HG03460 (cell line): ENCODE results near the gene STAT5A.
"Not testable (repeated sequence)": the region's sequence is repeated elsewhere in the genome, so short reads cannot be mapped to it uniquely, and the experiment has no call there.

Experiments
- ATAC-seq: cut with Tn5 transposase; IDR thresholded peaks from one replicate; pipeline ENCODE4 v1.9.1; 2021; ENCODE audit not compliant: unreplicated experiment

The STAT5A gene

GRCh38 chr17:42283241-42284023 is 4.9 kb upstream of the STAT5A start:
- no peak for ATAC-seq

DNA sequence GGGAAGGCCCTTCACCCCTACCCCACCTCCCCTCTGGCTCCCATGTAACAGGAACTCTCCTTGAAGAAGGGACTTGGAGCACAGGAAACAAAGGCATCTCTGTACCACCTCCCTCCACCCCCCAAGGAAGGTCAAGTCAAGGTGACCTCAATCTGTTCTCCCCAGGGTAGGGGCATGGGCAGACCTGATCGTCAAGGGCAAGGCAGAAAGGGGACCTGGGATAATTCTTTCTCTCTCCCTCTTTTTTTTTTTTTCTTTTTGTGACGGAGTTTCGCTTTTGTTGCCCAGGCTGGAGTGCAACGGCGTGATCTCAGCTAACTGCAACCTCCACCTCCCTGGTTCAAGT is 4.3 kb upstream of the STAT5A start:
- ATAC-seq: no peak

DNA sequence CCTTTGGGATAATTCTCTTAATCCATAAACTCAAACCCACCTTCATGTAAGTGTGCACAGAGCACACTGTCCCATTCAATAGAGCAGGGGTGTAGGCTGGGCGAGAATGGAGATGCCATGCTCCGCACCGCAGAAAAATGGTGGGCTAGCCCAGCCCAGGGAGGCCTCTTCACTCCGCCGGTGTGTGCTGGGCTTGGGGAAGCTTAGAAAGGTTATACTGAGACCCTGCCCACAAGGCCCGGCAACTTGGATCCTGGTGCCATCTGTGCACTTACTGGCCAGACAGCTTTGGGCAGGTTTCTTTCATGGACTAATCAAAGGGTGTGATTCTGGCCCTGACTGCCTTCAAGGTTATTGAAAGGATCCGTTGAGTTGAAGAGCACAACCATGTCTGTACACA is 3.7 kb upstream of the STAT5A start:
- ATAC-seq: no peak

DNA sequence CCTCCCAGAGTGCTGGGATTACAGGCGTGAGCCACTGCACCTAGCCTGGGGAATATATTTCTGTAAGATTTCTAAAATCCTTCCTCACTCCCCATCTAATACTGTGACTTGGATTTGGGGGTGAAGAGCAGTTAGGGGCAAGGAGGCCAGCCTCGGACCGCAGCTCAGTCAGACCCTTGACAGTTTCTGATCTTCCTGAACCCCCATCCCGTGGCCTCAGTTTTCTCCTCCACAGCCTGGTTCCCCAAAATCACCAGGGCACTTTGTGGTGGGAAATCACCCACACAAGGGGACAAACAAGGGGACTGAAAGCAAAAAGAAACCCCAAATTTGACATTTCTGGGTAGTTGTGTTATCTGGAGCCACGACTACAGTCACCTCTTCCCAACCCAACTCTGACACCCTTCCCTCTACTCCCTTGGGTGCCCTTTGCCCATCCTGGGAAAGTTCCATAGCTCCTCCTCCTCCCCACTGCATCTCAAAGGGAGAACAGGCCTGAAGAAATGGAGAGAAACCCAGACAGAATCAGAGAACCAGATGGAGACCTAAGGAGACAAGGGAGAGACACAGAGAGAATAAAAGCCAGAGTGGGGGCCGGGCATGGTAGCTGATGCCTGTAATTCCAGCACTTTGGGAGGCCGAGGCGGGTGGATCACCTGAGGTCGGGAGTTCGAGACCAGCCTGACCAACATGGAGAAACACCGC is 2.8 kb upstream of the STAT5A start:
- ATAC-seq: no peak

DNA sequence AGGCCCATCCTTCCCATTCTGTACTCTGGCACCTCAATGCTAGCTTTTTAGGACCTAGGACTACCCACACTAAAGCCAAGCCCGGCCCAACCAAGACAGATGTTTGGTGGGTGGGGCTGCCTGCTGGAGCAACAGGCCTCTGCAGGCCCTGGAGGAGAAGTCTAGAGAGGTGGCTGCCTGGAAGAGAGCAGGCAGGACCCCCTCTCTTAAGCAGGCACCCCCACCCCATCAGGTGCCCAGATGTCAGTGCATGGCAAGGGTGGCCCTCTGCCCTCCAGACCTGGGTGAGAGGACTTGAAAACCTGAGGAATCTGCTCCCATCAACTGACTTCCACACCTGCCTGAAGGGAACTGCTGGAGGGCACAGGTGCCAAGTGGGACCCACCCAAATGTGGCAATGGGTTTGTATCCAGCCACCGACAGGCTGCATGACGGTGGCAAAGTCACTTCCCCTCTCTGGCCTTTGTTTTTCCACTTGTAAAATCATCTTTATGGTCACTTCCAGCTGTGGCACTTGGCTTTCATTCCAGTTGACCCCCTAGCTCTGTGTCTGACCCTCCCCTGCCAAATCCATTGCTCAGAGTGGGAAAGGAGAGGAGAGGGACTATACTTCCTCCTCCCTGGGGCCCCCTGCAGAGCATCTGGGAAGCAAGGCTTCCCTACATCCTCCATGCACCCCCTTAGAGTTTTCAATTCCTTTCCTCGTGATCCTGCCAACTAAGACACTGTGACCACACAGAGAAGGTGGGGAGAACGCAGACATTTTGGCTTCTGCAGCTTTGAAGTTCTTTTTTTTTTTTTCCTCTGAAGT is 1.7 kb upstream of the STAT5A start:
- ATAC-seq: no peak

- no peak for ATAC-seq
Measured at GRCh38 chr17:42287305-42287976, 857 bp upstream of the STAT5A start.

DNA sequence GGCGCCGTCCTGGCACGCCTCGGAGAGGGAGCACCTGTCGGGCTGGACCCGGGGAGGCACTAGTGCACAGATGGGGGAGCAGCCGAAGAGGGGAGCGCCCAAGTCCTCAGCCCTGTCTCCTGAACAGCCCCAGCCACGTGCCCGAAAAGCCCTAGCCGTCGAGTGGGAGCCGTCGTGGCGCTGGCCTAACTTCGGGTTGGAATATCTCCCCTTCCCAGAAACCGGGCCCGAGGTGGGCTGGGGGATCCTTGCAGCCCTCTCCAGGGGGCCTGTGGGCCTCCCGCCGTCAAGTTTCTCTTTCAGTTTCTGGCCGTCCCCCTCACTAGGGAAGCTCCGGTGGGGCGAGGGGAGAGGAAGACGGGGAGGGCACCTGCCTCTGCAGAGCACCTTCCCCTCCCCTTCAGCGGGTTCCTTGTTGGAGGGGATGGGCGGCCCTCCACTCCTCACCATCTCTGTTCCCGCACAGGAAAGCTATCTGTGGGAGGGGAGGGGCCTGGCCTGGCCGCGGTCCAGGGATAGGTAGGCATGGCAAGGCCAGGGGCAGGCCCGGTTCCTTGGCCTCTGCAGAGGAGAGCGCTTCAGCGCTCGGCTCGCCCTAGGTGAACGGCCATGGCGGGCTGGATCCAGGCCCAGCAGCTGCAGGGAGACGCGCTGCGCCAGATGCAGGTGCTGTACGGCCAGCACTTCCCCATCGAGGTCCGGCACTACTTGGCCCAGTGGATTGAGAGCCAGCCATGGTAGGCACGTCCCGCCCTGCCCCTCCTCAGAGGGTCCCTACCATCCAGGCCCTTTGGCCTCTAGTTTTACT is 709 bp downstream of the STAT5A start:
- ATAC-seq: no peak

- ATAC-seq: no peak
Measured at GRCh38 chr17:42289611-42290181, 1.4 kb downstream of the STAT5A start.

GRCh38 chr17:42290577-42290976 is 2.3 kb downstream of the STAT5A start:
- ATAC-seq: no peak

GRCh38 chr17:42291129-42291528 is 2.8 kb downstream of the STAT5A start:
- no peak for ATAC-seq

DNA sequence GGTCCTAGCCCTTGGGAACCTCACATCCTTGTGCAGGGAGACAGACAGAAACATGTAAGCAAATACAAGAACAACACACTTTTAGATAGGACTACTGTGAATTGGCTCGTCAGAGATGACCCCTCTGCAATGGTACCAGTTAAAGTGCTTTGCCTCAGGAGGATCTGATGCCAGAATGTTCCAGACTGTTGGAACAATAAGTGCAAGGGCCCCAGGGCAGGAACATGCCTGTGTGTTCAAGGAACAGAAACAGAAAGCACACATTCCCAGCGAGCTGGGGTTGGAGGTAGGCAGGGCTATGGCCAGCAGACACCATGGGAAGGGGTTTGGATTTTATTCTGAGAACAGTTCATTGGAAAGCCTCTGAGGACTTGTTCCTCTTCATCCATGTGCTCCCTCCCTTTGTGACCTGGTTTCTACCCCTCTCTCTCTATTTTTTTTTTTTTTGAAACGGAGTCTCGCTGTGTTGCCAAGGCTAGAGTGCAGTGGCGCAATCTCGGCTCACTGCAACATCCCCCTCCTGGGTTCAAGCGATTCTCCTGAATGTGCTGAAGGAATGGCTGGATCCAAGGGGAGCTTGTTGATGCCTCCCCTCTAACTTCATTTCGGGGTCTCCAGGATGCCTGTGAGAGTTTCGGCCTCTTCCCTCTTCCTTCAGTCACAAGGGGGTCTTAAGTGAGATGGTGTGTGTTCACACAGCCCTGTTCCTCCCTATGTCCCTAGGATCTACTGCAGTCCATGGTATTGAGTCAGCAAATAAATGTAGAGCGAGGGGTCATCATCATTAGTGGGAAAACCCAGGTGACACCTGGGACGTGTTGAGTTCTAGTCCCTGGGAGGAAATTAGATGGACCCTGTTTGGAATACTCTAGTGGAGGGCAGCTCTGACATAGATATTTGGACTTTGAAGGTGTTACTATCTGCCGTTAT is 6.4 kb downstream of the STAT5A start:
- ATAC-seq: no peak

DNA sequence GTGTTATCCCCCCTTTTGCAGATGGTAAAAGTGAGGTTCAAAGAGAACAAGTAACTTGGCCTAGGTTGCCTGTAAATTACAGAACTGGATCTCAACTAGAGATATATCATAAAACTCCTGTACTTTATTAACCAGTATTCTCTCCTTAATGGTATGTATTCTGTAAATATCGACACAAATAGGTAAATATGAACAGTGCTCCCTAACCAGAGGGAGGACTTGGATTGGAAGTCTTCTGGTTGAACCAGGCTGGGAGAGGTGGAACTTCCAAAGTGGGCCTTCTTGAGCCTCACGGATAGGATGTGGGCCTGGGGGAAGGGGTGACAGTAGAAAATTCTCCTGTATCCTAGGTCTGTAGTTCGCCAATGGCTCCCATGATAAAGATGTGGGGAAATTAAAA is 7.7 kb downstream of the STAT5A start:
- ATAC-seq: no peak

DNA sequence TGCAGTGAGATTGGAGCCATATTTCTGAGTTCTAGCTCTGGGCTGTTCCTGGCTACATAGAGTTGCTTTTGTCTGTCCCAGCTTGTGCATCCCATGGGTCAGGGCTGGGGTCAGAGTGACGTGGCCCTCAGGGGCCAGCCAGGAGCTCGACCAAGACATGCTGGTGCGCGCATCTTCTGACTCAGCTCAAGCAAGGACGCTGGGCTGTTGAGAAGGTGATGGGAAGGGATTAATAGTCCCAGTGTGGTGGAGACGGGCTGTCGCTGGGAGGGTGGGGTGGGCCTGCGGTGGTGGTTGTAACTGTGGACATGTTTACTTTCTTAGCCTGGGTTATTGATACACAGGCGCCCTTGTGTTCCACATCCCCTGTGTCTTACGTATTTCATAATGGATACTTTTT is 9.5 kb downstream of the STAT5A start:
- ATAC-seq: not testable (repeated sequence)

DNA sequence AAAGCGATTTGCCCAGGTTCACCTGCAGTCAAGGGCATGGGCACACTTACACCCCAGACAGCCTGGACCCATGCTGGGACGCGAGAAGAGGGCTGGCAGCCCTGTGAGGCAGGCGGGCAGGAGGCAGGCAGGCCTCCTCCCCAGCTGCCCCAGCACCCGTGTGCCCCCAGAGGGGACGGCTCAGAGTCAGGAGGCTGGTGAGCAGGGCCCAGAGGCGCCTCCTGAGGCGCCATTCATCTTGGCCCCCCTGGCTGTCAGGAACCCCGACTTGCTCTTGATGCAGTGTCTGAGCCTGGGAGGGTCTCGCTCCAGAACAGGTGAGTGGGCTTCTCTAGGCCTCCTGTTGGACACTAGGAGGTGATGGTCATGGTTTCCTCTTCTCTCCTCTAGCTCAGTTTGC is 11.1 kb downstream of the STAT5A start:
- not testable (repeated sequence) for ATAC-seq

GRCh38 chr17:42299913-42300312 is 11.6 kb downstream of the STAT5A start:
- not testable (repeated sequence) for ATAC-seq

DNA sequence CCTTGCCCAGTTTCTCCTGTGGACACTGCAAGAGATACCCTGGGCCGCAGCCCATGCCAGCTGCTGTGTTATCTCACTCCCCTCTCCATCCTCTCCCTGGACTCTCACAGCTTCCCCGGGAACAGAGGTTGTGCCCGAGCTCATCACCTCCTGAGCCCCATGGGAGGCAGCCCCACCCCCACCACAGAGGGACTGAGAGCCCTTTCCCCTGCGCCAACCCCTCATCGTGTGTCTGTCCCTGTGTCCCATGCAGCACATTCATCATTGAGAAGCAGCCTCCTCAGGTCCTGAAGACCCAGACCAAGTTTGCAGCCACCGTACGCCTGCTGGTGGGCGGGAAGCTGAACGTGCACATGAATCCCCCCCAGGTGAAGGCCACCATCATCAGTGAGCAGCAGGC is 12.7 kb downstream of the STAT5A start:
- no peak for ATAC-seq

- no peak for ATAC-seq
Measured at GRCh38 chr17:42303694-42304093, 15.4 kb downstream of the STAT5A start.

GRCh38 chr17:42304187-42305030 is 16.1 kb downstream of the STAT5A start:
- no peak for ATAC-seq
